ENCODE measurements around the gene HOMER2. TPM values are rescaled to one million over a fixed set of nuclear protein-coding genes. Genes with fewer than 3 reads are reported as not detected.

HOMER2 gene
- total RNA-seq, 1 experiment from 2014 or later = 22.6 TPM

GRCh38 chr15:82936966-82937711, 15.4 kb downstream of the HOMER2 start:
- TF ChIP-seq EZH2phosphoT487 (IDR thresholded peaks at IDR 0.05; ENCODE audit: borderline replicate concordance, low read length) = no peak
- no peak for TF ChIP-seq CTCF (conservative IDR thresholded peaks at IDR 0.05; ENCODE audit: low read depth, low read length)
- no peak for TF ChIP-seq EZH2 (IDR thresholded peaks at IDR 0.05; ENCODE audit: low read length, unreplicated experiment)

GRCh38 chr15:82935382-82935781, 17.1 kb downstream of the HOMER2 start:
- no TSS peak for BruUV-seq (replicated peaks)
- DNase-seq (no peak), ATAC-seq (no peak)
- H3K9me3 ChIP-seq (ENCODE audit: low read length) = no peaks in the 10 kb centered on the region
- intact Hi-C loops (cut with micrococcal nuclease) = no loop called here
- no peak overlapping the region for H3K4me3 ChIP-seq (ENCODE audit: low read length)
- no peak overlapping the region for H3K27ac ChIP-seq (ENCODE audit: low read length)
- no peaks in the 10 kb centered on the region for H3K36me3 ChIP-seq (ENCODE audit: low read depth, low read length)
- H3K4me1 ChIP-seq (ENCODE audit: insufficient read depth, low read length) = peaks cover 31% of the 10 kb centered on the region
- TF ChIP-seq EZH2phosphoT487 (IDR thresholded peaks at IDR 0.05; ENCODE audit: borderline replicate concordance, low read length) (no peak), EZH2 (IDR thresholded peaks at IDR 0.05; ENCODE audit: low read length, unreplicated experiment) (no peak), CTCF (conservative IDR thresholded peaks at IDR 0.05; ENCODE audit: low read depth, low read length) (no peak)
- H3K9ac ChIP-seq (ENCODE audit: low read length) = no peak overlapping the region
- H2AFZ ChIP-seq (ENCODE audit: low read length) = no peak overlapping the region
- H4K20me1 ChIP-seq (ENCODE audit: low read length) = no peaks in the 10 kb centered on the region
- H3K9me2 ChIP-seq (replicated peaks; ENCODE audit: low read length) = no peaks in the 10 kb centered on the region
- ChIA-PET CTCF (no interaction called here), POLR2A (ENCODE audit: unreplicated experiment) (no interaction called here)
- no peaks in the 10 kb centered on the region for H3F3A ChIP-seq (ENCODE audit: low read length, unreplicated experiment)
- no peak overlapping the region for H3K4me2 ChIP-seq (ENCODE audit: low read length)
- H3K27me3 ChIP-seq (ENCODE audit: low read length) = no peaks in the 10 kb centered on the region
- no peaks in the 10 kb centered on the region for H3K79me2 ChIP-seq (ENCODE audit: low read length)

More at GRCh38 chr15:82936966-82937711, 15.4 kb downstream of the HOMER2 start:
- H3K9me3 ChIP-seq (ENCODE audit: low read length) = no peaks in the 10 kb centered on the region
- peak overlapping the region; percentile 16; the same call in 1 of the 2 replicates for H3K9ac ChIP-seq (ENCODE audit: low read length)
- no peaks in the 10 kb centered on the region for H4K20me1 ChIP-seq (ENCODE audit: low read length)
- ATAC-seq (peak; percentile 96), DNase-seq (peak; percentile 93)
- H3K36me3 ChIP-seq (ENCODE audit: low read depth, low read length) = no peaks in the 10 kb centered on the region
- H3K27ac ChIP-seq (ENCODE audit: low read length) = peak overlapping the region; percentile 76
- H3K79me2 ChIP-seq (ENCODE audit: low read length) = peaks cover 10% of the 10 kb centered on the region; the same call in 1 of the 2 replicates
- H3K9me2 ChIP-seq (replicated peaks; ENCODE audit: low read length) = no peaks in the 10 kb centered on the region
- peak overlapping the region; percentile 32 for H3K4me2 ChIP-seq (ENCODE audit: low read length)
- ChIA-PET CTCF (no interaction called here), POLR2A (ENCODE audit: unreplicated experiment) (no interaction called here)
- H3K4me1 ChIP-seq (ENCODE audit: insufficient read depth, low read length) = peaks cover 39% of the 10 kb centered on the region
- H3K4me3 ChIP-seq (ENCODE audit: low read length) = no peak overlapping the region
- no TSS peak for BruUV-seq (replicated peaks)
- peaks cover 2% of the 10 kb centered on the region for H3F3A ChIP-seq (ENCODE audit: low read length, unreplicated experiment)
- H2AFZ ChIP-seq (ENCODE audit: low read length) = no peak overlapping the region
- intact Hi-C loops (cut with micrococcal nuclease) = no loop called here
- H3K27me3 ChIP-seq (ENCODE audit: low read length) = no peaks in the 10 kb centered on the region

Data from PC-3 (cell line).